Measurements from ENCODE around the gene ZNF776. TPM values are rescaled to one million over a fixed set of nuclear protein-coding genes. Genes with fewer than 3 reads are reported as not detected.

The ZNF776 gene
- total RNA-seq, 2 experiments from 2014 or later, result 21.7 to 28.4 TPM

DNA sequence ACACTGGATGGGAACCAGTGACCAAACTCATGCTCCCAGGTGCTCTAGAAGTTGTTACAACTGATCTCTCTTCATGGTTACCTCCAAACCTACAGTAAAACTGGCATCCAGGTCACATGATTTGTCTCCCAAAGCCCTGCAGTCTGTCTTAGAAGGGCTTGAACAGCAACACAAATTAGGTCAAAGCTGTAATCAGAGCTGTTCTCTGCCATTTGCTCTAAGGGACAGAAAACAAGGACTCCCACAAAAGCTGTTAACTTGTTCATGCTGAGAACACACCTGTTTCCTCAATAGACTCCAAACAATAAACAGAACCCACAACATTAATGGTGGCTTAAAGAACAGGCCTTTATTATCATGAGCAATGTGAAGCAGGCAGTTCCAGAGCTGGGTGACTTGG lies 27.2 kb upstream of the ZNF776 start:
- TF ChIP-seq CTCF (IDR thresholded peaks at IDR 0.05), result no peak
- intact Hi-C loops (cut with DNase I, micrococcal nuclease), result no loop called here
- Histone ChIP-seq H3K4me1 (ENCODE audit: insufficient read depth, low read length) (no peaks in the 10 kb centered on the region), H3K4me3 (ENCODE audit: low read length) (no peak overlapping the region), H3K27ac (ENCODE audit: low read depth in 1 of 2, low read length in 2 of 2) (no peak overlapping the region), H3K9me3 (ENCODE audit: control insufficient read depth in 1 of 2, insufficient read depth in 1 of 2, low read length in 2 of 2) (peaks cover 48 to 77% of the 10 kb centered on the region in 2 experiments), H3K27me3 (ENCODE audit: control insufficient read depth in 1 of 2, insufficient read depth in 2 of 2, low read length in 2 of 2) (no peaks in the 10 kb centered on the region), H3K36me3 (ENCODE audit: insufficient read depth, low read length) (peaks cover 41% of the 10 kb centered on the region)
- H3K4me1 Mint-ChIP-seq (ENCODE audit: low read depth), result no peaks in the 10 kb centered on the region
- ChIA-PET POLR2A (no interaction called here), CTCF (no interaction called here)
- H3K36me3 Mint-ChIP-seq (ENCODE audit: low read depth), result peaks cover 86% of the 10 kb centered on the region
- H3K4me3 Mint-ChIP-seq, result no peak overlapping the region
- peaks cover 31% of the 10 kb centered on the region for H3K9me3 Mint-ChIP-seq
- DNase-seq (no peak), ATAC-seq (ENCODE audit: poor library complexity) (no peak)
- H3K27ac Mint-ChIP-seq, result no peak overlapping the region
- H3K27me3 Mint-ChIP-seq, result no peaks in the 10 kb centered on the region

- Mint-ChIP-seq H3K4me1 (ENCODE audit: low read depth) (peaks cover 5% of the 10 kb centered on the region), H3K4me3 (no peak overlapping the region), H3K36me3 (ENCODE audit: low read depth) (peaks cover 86% of the 10 kb centered on the region), H3K27ac (no peak overlapping the region), H3K27me3 (no peaks in the 10 kb centered on the region), H3K9me3 (peaks cover 28% of the 10 kb centered on the region)
- intact Hi-C loops (cut with DNase I, micrococcal nuclease), result loop anchor here (10.0 kb wide), 2 partner anchors 105 to 285 kb away; partner anchors contain the start of genes ZNF134 (in 1 of the 2) and ZNF606 (in 1 of the 2)
- Histone ChIP-seq H3K9me3 (ENCODE audit: control insufficient read depth in 1 of 2, insufficient read depth in 1 of 2, low read length in 2 of 2) (peaks cover 52 to 72% of the 10 kb centered on the region in 2 experiments), H3K27ac (ENCODE audit: low read depth in 1 of 2, low read length in 2 of 2) (no peak overlapping the region), H3K4me1 (ENCODE audit: insufficient read depth, low read length) (no peaks in the 10 kb centered on the region), H3K27me3 (ENCODE audit: control insufficient read depth in 1 of 2, insufficient read depth in 2 of 2, low read length in 2 of 2) (no peaks in the 10 kb centered on the region), H3K36me3 (ENCODE audit: insufficient read depth, low read length) (peaks cover 38% of the 10 kb centered on the region), H3K4me3 (ENCODE audit: low read length) (no peak overlapping the region)
- no peak for DNase-seq
- POLR2A ChIA-PET, result interaction anchor here (0.5 kb wide), 1 partner anchor 42 kb away, joined by 4 read pairs; no protein-coding TSS in a partner anchor
- no peak for TF ChIP-seq CTCF (IDR thresholded peaks at IDR 0.05)
- CTCF ChIA-PET, result no interaction called here
- no peak for ATAC-seq (ENCODE audit: poor library complexity)
These were observed 26.6 kb upstream of the ZNF776 start for GRCh38 chr19:57719901-57720519.

DNA sequence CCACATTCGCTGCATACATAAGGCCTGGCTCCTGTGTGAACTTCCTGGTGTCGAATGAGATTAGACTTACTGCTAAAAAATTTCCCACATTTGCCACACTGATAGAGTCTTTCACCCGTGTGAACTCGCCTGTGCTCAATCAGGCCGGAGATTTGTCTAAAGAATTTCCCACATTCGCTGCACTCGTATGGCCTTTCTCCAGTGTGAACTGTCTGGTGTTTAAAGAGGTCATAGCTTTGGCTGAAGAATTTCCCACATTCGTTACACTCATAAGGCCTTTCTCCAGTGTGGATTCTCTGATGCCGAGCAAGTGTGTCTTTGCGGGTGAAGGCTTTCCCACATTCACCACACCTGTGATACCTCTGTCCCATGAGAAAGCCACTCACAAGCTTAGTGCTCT lies 25.7 kb upstream of the ZNF776 start:
- no peak for TF ChIP-seq CTCF (IDR thresholded peaks at IDR 0.05)

More for the DNA sequence above, 25.7 kb upstream of the ZNF776 start:
- intact Hi-C loops (cut with DNase I, micrococcal nuclease), result loop anchor here (10.0 kb wide), 2 partner anchors 106 to 284 kb away; partner anchors contain the start of genes ZNF134 (in 1 of the 2) and ZNF606 (in 1 of the 2)
- no peak overlapping the region for H3K4me3 ChIP-seq (ENCODE audit: low read length)
- ChIA-PET CTCF (no interaction called here), POLR2A (no interaction called here)
- ATAC-seq (ENCODE audit: poor library complexity) (no peak), DNase-seq (no peak)
- peaks cover 38% of the 10 kb centered on the region for H3K36me3 ChIP-seq (ENCODE audit: insufficient read depth, low read length)
- Mint-ChIP-seq H3K4me1 (ENCODE audit: low read depth) (peaks cover 6% of the 10 kb centered on the region), H3K36me3 (ENCODE audit: low read depth) (peaks cover 83% of the 10 kb centered on the region), H3K4me3 (no peak overlapping the region), H3K9me3 (peaks cover 28% of the 10 kb centered on the region), H3K27me3 (no peaks in the 10 kb centered on the region), H3K27ac (no peak overlapping the region)
- no peaks in the 10 kb centered on the region for H3K27me3 ChIP-seq (ENCODE audit: control insufficient read depth in 1 of 2, insufficient read depth in 2 of 2, low read length in 2 of 2)
- no peak overlapping the region for H3K27ac ChIP-seq (ENCODE audit: low read depth in 1 of 2, low read length in 2 of 2)
- no peaks in the 10 kb centered on the region for H3K4me1 ChIP-seq (ENCODE audit: insufficient read depth, low read length)
- peaks cover 57 to 67% of the 10 kb centered on the region in 2 experiments for H3K9me3 ChIP-seq (ENCODE audit: control insufficient read depth in 1 of 2, insufficient read depth in 1 of 2, low read length in 2 of 2)
